Small intestine (tissue), 16 donors: ENCODE measurements around the gene TAOK2. TPM values are rescaled to one million over a fixed set of nuclear protein-coding genes. Genes with fewer than 3 reads are reported as not detected.
"Not testable (repeated sequence)": the region's sequence is repeated elsewhere in the genome, so short reads cannot be mapped to it uniquely, and the experiment has no call there.

Experiments used
- DNase-seq, 2 donors: peaks; one replicate each; pipeline versions ENCODE4 v3.0.0 to v3.0.0-alpha.2; 2013
- FAIRE-seq: peaks from 2 replicates; lab custom pipeline; 2012; peaks lifted over from hg19 to GRCh38; lab: Jason Lieb, UNC
- H3K27ac ChIP-seq, 3 donors: one replicate each; pipeline ENCODE4 v1.5.1; 2013; ENCODE audit warnings: low read length in 2 of 3, mild to moderate bottlenecking in 2 of 3, control low read depth in 1 of 3, inconsistent platforms in 1 of 3, low read depth in 1 of 3, moderate library complexity in 1 of 3
- H3K27me3 ChIP-seq, 3 donors: one replicate each; pipeline ENCODE4 v1.6.1; 2013; ENCODE audit warnings: low read length in 3 of 3, inconsistent platforms in 1 of 3; ENCODE audit not compliant: control insufficient read depth in 3 of 3, insufficient read depth in 3 of 3
- H3K36me3 ChIP-seq, 3 donors: one replicate each; pipeline ENCODE4 v1.6.1; 2013; ENCODE audit warnings: low read length in 3 of 3, inconsistent platforms in 1 of 3, low read depth in 1 of 3, mild to moderate bottlenecking in 1 of 3, moderate library complexity in 1 of 3; ENCODE audit not compliant: control insufficient read depth in 3 of 3, insufficient read depth in 2 of 3
- H3K4me1 ChIP-seq, 3 donors: one replicate each; pipeline ENCODE4 v1.6.1; 2013; ENCODE audit warnings: low read length in 2 of 3, inconsistent platforms in 1 of 3, low read depth in 1 of 3, mild to moderate bottlenecking in 1 of 3, moderate library complexity in 1 of 3; ENCODE audit not compliant: control insufficient read depth in 3 of 3, insufficient read depth in 2 of 3
- H3K4me3 ChIP-seq, 3 donors: one replicate each; pipeline ENCODE4 v1.5.1; 2013; ENCODE audit warnings: low read length in 3 of 3, control low read depth in 1 of 3, inconsistent platforms in 1 of 3, low read depth in 1 of 3, mild to moderate bottlenecking in 1 of 3, moderate library complexity in 1 of 3
- H3K9me3 ChIP-seq, 2 donors: one replicate each; pipeline ENCODE4 v1.6.1; 2013; ENCODE audit warnings: low read depth in 1 of 2, low read length in 1 of 2; ENCODE audit not compliant: control insufficient read depth in 2 of 2, insufficient read depth in 1 of 2
- WGBS, 3 donors: extraction: QIAGEN DNeasy Blood & Tissue Kit; methylation state at CpG; one replicate each; pipeline ENCODE4 v1.1.7; 2013; 5-methylcytosine and 5-hydroxymethylcytosine counted together
- long read RNA-seq, 10 donors: transcript quantifications; one replicate each; lab custom pipeline, GENCODE V29; 2026
- polyA plus RNA-seq, 4 donors: library from polyadenylated mRNA; stranded (reverse) in 3 of 4; unstranded in 1 of 4; fragments of 200-250 nt in 3 of 4; fragments of 120-200 nt in 1 of 4; gene quantifications; one replicate each; pipeline versions ENCODE4 v1.2.1 to v1.2.3, GENCODE V29; 2013
- donor health status: healthy with polysubstance abuse.
- donor health status: control.
- donor health status: control.
- donor health status: Bipolar disorder and iron deficiency.
- donor health status: healthy.

The TAOK2 gene
- 10 to 100 TPM; 21.6 to 36.7 (median 29.0) TPM for polyA plus RNA-seq
- long read RNA-seq, donor 1 = 0 reads
- long read RNA-seq, donor 2, partial matches to known transcripts = 5 of 6 reads
- long read RNA-seq, donor 2, other reads (novel, unspliced or antisense) = 0 of 6 reads
- long read RNA-seq, donor 3, partial matches to known transcripts = 0 of 2 reads
- long read RNA-seq, donor 3, other reads (novel, unspliced or antisense) = 0 of 2 reads
- long read RNA-seq, donor 4 = 0 reads
- long read RNA-seq, donor 5 = 0 reads
- long read RNA-seq, donor 6, full-length matches to known transcripts = 4 of 4 reads
- long read RNA-seq, donor 6, partial matches to known transcripts = 0 of 4 reads
- long read RNA-seq, donor 6, other reads (novel, unspliced or antisense) = 0 of 4 reads
- long read RNA-seq, donor 7, full-length matches to known transcripts = 4 of 9 reads
- long read RNA-seq, donor 7, partial matches to known transcripts = 5 of 9 reads
- long read RNA-seq, donor 7, other reads (novel, unspliced or antisense) = 0 of 9 reads
- long read RNA-seq, donor 8 = 0 reads
- long read RNA-seq, donor 9, partial matches to known transcripts = 0 of 2 reads
- long read RNA-seq, donor 9, other reads (novel, unspliced or antisense) = 0 of 2 reads
- long read RNA-seq, donor 10, full-length matches to known transcripts = 3 of 10 reads
- long read RNA-seq, donor 10, partial matches to known transcripts = 7 of 10 reads
- long read RNA-seq, donor 10, other reads (novel, unspliced or antisense) = 0 of 10 reads

DNA sequence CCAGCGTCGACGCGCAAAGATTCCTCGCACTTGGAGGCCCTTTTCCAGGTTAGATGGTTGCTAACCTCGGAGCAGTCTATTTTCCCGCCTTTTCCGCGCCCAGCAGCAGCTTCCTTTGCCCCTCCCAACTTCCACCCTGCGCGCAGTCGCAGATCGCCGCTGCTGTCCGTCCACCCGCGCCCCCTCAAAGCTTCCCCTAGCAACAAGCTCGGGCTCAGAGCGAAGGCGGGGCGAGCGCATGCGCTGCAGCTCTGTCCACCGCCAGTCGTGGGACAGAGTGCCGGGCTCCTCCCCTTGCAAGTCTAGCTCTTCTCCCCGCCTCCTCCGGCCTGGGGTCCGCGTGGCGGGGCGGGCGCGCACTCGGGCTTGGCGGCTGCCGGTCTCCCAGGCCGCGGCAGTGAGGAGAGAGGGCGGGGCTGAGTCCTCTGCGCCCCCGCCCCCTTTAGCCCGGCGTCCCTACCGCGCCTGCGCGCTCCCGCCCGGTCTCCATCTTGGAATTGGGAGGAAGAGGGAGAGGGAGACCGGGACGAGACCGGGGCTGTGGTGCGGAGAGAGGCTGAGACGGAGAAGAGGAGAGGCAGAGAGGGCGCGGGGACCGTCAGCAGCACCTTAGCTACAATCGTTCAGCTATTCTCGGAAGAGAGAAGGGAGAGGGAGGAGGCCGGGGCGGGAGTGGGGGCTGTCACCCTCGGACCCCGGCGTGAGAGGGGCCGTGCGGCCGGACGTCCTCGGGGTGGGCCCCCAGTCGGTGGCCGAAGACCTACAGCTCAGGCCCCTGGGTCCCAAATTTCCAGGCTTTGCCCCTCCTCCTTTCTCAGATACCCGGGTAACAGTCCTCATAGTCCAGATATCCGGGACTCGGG, at the start of gene TAOK2:
TSS of gene TAOK2 (plus strand) at position 485 of the 863 bp plus-strand sequence. CDS start 3,905 bp downstream, outside the sequence.
- WGBS, 3 donors = 4 to 6% (median 6%) methylated on average over 55 to 75 of the region's 75 CpGs
- peaks cover 0 to 24% (median 12%) of the 10 kb centered on the region in 3 donors for H3K4me1 ChIP-seq
- DNase-seq (peak; percentile 97 to 99), FAIRE-seq (no peak)
- H3K9me3 ChIP-seq = peaks cover 0 to 6% of the 10 kb centered on the region in 2 donors
- H3K27ac ChIP-seq = peak within 1 kb of the TSS; percentile 66 to 95 (median 80)
- H3K27me3 ChIP-seq = no peaks in the 10 kb centered on the region
- peaks cover 4 to 41% (median 8%) of the 10 kb centered on the region in 3 donors for H3K36me3 ChIP-seq
- peak within 1 kb of the TSS; percentile 83 to 86 (median 83) for H3K4me3 ChIP-seq

DNA sequence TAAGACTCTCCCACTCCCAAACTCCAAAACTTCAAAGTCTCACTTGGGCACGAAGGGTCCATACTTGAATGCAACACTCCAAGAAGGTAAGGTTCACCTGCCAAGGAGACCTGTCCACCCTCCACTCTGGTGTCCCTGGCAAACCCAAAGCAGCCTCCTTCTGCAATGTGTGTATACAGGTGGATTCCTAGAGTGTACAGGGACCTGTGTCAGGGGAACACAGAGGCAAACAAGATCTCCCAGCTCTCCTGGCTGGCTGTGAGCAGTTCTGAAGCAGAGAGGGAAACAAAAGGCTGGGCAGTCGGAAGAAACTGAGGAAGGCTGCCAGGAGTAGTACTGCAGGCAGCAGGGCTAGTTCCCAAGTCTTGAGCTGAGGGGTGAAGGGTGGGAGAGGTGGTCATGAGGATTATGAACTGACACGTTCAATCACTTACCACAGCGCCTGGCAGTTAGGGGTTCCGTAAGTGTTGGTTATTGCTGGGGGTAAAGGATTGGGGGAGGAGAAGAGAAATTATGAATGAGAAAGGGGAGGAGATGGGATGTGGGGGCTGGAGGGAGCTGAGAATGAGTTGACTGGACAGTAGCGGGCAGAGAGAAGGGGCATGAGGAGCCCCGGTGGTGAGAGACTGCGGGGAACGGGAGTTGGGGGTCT, 48.4 kb upstream of the TAOK2 start:
- WGBS, 3 donors = 4 to 7% (median 4%) methylated on average over 9 of the region's 9 CpGs
- H3K4me3 ChIP-seq = peak overlapping the region; percentile 64 to 93 (median 90)
- peak; percentile 17 to 29 for DNase-seq
- H3K9me3 ChIP-seq = no peaks in the 10 kb centered on the region
- H3K4me1 ChIP-seq = peaks cover 0 to 15% (median 3%) of the 10 kb centered on the region in 3 donors
- no peak for FAIRE-seq
- H3K27me3 ChIP-seq = no peaks in the 10 kb centered on the region
- H3K27ac ChIP-seq = peak overlapping the region in 1 of 3 donors; percentile 14
- peaks cover 0 to 21% (median 17%) of the 10 kb centered on the region in 3 donors for H3K36me3 ChIP-seq

GRCh38 chr16:29925781-29926710, 47.6 kb upstream of the TAOK2 start, which contains the start of gene KCTD13:
TSS of gene KCTD13 (minus strand) at chr16:29926226. CDS start at chr16:29926033, 193 bp downstream.
- Histone ChIP-seq H3K36me3 (peaks cover 0 to 21% (median 16%) of the 10 kb centered on the region in 3 donors), H3K4me1 (peaks cover 0 to 15% (median 3%) of the 10 kb centered on the region in 3 donors), H3K27me3 (no peaks in the 10 kb centered on the region), H3K4me3 (peak within 1 kb of the TSS; percentile 64 to 93 (median 90)), H3K9me3 (no peaks in the 10 kb centered on the region), H3K27ac (peak within 1 kb of the TSS; percentile 65 to 88 (median 72))
- FAIRE-seq (no peak), DNase-seq (peak; percentile 83 to 93)
- WGBS, 3 donors = 0 to 1% (median 0%) methylated on average over 66 to 89 of the region's 89 CpGs

DNA sequence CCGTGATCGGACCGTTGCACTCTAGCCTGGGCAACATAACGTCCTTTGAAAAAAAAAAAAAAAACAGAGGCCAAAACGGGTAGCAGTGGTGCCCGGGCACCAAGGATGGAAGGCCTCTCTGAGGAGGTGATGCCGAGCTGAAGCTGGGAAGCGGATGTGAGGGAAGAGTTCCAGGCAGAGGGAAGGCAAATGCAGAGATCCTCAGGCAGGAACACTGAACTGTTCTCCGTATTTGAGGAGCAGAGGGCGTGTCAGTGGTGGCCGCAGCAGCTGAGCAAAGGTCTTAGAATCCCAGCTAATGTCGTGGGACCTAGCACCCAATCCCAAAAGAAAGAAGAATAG, 47.0 kb upstream of the TAOK2 start:
- FAIRE-seq (no peak), DNase-seq (peak; percentile 62 to 75)
- peak overlapping the region; percentile 65 to 88 (median 72) for H3K27ac ChIP-seq
- peak overlapping the region; percentile 32 to 90 (median 64) for H3K4me3 ChIP-seq
- H3K27me3 ChIP-seq = no peaks in the 10 kb centered on the region
- H3K9me3 ChIP-seq = no peaks in the 10 kb centered on the region
- H3K4me1 ChIP-seq = peaks cover 0 to 15% (median 3%) of the 10 kb centered on the region in 3 donors
- H3K36me3 ChIP-seq = peaks cover 0 to 15% (median 13%) of the 10 kb centered on the region in 3 donors
- WGBS, 3 donors = 6 to 8% (median 8%) methylated on average over 12 of the region's 12 CpGs

DNA sequence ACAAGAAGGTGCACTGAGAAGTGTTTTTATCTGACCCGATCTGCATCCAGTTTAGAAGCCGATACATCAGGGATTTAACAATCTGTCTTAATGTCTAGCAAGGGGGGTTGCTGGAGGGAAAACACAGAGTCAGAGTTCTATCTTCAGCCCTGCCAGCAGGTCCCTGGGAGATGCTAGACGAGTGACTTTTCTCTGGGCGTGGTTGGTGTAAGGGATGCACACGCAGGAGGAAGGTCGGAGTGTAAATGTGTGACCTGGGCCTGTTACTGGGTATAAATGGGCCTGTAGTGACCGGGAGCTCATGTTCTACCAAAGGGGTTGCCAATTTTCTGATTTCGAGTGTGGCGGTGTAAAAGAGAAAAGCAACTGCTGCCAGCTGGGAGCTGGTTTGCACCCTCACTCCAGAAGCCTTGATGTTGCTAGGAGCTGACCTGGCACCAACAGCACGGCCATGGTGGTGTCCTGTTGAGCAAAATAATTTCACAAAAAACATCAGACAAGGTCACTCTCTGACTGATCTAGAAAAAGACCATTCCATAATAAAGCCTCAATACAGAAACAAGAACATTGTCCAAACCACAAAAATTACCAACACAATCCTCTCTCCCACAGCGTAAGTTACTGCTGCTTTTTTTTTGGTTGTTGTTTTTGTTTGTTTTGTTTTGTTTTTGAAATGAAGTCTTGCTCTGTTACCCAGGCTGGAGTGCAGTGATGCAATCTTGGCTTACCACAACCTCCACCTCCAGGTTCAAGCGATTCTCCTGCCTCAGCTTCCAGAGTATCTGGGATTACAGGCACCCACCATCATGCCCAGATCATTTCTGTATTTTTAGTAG, 46.4 kb upstream of the TAOK2 start:
- FAIRE-seq = no peak
- H3K9me3 ChIP-seq = no peaks in the 10 kb centered on the region
- peaks cover 0 to 15% (median 3%) of the 10 kb centered on the region in 3 donors for H3K4me1 ChIP-seq
- WGBS, 3 donors = 42 to 61% (median 45%) methylated on average over 12 of the region's 12 CpGs
- DNase-seq = peak in 1 of 2 donors; percentile 29
- no peaks in the 10 kb centered on the region for H3K27me3 ChIP-seq
- H3K27ac ChIP-seq = peak overlapping the region in 2 of 3 donors; percentile 72 to 88
- H3K4me3 ChIP-seq = peak overlapping the region in 2 of 3 donors; percentile 64 to 90
- peaks cover 0 to 14% (median 9%) of the 10 kb centered on the region in 3 donors for H3K36me3 ChIP-seq

GRCh38 chr16:29931750-29932149, 41.9 kb upstream of the TAOK2 start:
- H3K36me3 ChIP-seq, H3K27ac ChIP-seq, H3K4me1 ChIP-seq, H3K27me3 ChIP-seq, H3K9me3 ChIP-seq, DNase-seq, H3K4me3 ChIP-seq, FAIRE-seq: not testable (repeated sequence)
- WGBS, 3 donors = 85 to 92% (median 88%) methylated on average over 2 of the region's 2 CpGs
